ENCODE data around the gene FAM20C.

GRCh38 chr7:186516-187113 lies 5.8 kb upstream of the FAM20C start:
- TF ChIP-seq ATF2 (tag by site-specific recombination; IDR thresholded peaks at IDR 0.05; ENCODE audit: low read depth) (no peak), ZNF416 (tag by site-specific recombination; IDR thresholded peaks at IDR 0.05) (no peak), ZFP37 (tag by site-specific recombination; IDR thresholded peaks at IDR 0.05) (no peak), ZNF302 (tag by site-specific recombination; IDR thresholded peaks at IDR 0.05; ENCODE audit: low read depth) (no peak)
